Activated T-helper 1 cell treated with Interleukin-2 at 50 U/mL for 16 hours (primary cell): ENCODE measurements around the gene HIPK1.

Experiments used
- DNase-seq: peaks from one replicate; pipeline ENCODE4 v3.0.0-alpha.2; 2020; ENCODE audit warnings: low read depth

Gene HIPK1

GRCh38 chr1:113913887-113914664 is 15.0 kb upstream of the HIPK1 start:
- DNase-seq, result no peak

- no peak for DNase-seq
Observed at GRCh38 chr1:113916974-113917373, 12.2 kb upstream of the HIPK1 start.

GRCh38 chr1:113917400-113918082 is 11.6 kb upstream of the HIPK1 start:
- no peak for DNase-seq

GRCh38 chr1:113918243-113918642 is 10.9 kb upstream of the HIPK1 start:
- DNase-seq, result no peak

GRCh38 chr1:113922957-113923356 is 6.2 kb upstream of the HIPK1 start:
- DNase-seq, result no peak

GRCh38 chr1:113924473-113924872 is 4.7 kb upstream of the HIPK1 start:
- DNase-seq, result no peak

- DNase-seq, result no peak
Observed at GRCh38 chr1:113928187-113928930, 765 bp upstream of the HIPK1 start.

- peak; percentile 48 for DNase-seq
Observed at GRCh38 chr1:113929750-113930498, 800 bp downstream of the HIPK1 start.

GRCh38 chr1:113930499-113931161 is 1.5 kb downstream of the HIPK1 start:
- peak; percentile 50 for DNase-seq

GRCh38 chr1:113931451-113931851 is 2.3 kb downstream of the HIPK1 start:
- DNase-seq, result no peak

- no peak for DNase-seq
Observed at GRCh38 chr1:113934006-113934405, 4.9 kb downstream of the HIPK1 start.

- DNase-seq, result no peak
Observed at GRCh38 chr1:113934511-113935055, 5.5 kb downstream of the HIPK1 start.

- DNase-seq, result no peak
Observed at GRCh38 chr1:113935176-113935575, 6.1 kb downstream of the HIPK1 start.

GRCh38 chr1:113935970-113936369 is 6.8 kb downstream of the HIPK1 start:
- DNase-seq, result no peak

- DNase-seq, result no peak
Observed at GRCh38 chr1:113937146-113937545, 8.0 kb downstream of the HIPK1 start.

- no peak for DNase-seq
Observed at GRCh38 chr1:113938192-113938591, 9.1 kb downstream of the HIPK1 start.

GRCh38 chr1:113940365-113941244 is 11.5 kb downstream of the HIPK1 start:
- peak; percentile 7 for DNase-seq

GRCh38 chr1:113941245-113941559 is 12.1 kb downstream of the HIPK1 start:
- no peak for DNase-seq

GRCh38 chr1:113942527-113942926 is 13.4 kb downstream of the HIPK1 start:
- DNase-seq, result no peak

- DNase-seq, result no peak
Observed at GRCh38 chr1:113943028-113943811, 14.1 kb downstream of the HIPK1 start.
